Astrocyte (in vitro differentiated cells and primary cell): ENCODE results near the gene CLEC4G. TPM values are rescaled to one million over a fixed set of nuclear protein-coding genes. Genes with fewer than 3 reads are reported as not detected.

Experiments
- DNase-seq: peaks from one replicate; pipeline ENCODE4 v3.0.0-alpha.2; 2010; ENCODE audit warnings: low read depth
- FAIRE-seq: peaks from 2 replicates; lab custom pipeline; 2011; peaks lifted over from hg19 to GRCh38; lab: Jason Lieb, UNC
- H2AFZ ChIP-seq: 2 replicates; pipeline ENCODE4 v1.6.0; 2012; ENCODE audit warnings: low read depth, low read length, inconsistent platforms
- H3K27ac ChIP-seq: 2 replicates; pipeline ENCODE4 v1.5.1; 2011; ENCODE audit warnings: low read depth, low read length, inconsistent platforms
- H3K27me3 ChIP-seq: 2 replicates; pipeline ENCODE4 v1.6.0; 2011; ENCODE audit warnings: low read length, inconsistent platforms; ENCODE audit not compliant: insufficient read depth
- H3K36me3 ChIP-seq: 2 replicates; pipeline ENCODE4 v1.5.1; 2011; ENCODE audit warnings: low read length, inconsistent platforms; ENCODE audit not compliant: insufficient read depth
- H3K4me1 ChIP-seq: 2 replicates; pipeline ENCODE4 v1.5.1; 2011; ENCODE audit warnings: low read length, inconsistent platforms; ENCODE audit not compliant: insufficient read depth
- H3K4me2 ChIP-seq: 2 replicates; pipeline ENCODE4 v1.6.0; 2012; ENCODE audit warnings: low read length, inconsistent platforms
- H3K4me3 ChIP-seq: 2 replicates; pipeline ENCODE4 v1.5.1; 2011; ENCODE audit warnings: low read depth, mild to moderate bottlenecking, low read length, inconsistent platforms; ENCODE audit not compliant: insufficient read depth
- H3K79me2 ChIP-seq: 2 replicates; pipeline ENCODE4 v1.6.0; 2012; ENCODE audit warnings: mild to moderate bottlenecking, low read length, inconsistent platforms; ENCODE audit not compliant: insufficient read depth
- H3K9ac ChIP-seq: 2 replicates; pipeline ENCODE4 v1.6.0; 2012; ENCODE audit warnings: mild to moderate bottlenecking, low read length, inconsistent platforms
- H3K9me3 ChIP-seq: 2 replicates; pipeline ENCODE4 v1.5.1; 2012; ENCODE audit warnings: low read depth, mild to moderate bottlenecking, low read length, inconsistent platforms; ENCODE audit not compliant: insufficient read depth
- H4K20me1 ChIP-seq: 2 replicates; pipeline ENCODE4 v1.6.0; 2012; ENCODE audit warnings: low read length, inconsistent platforms; ENCODE audit not compliant: insufficient read depth
- H3K27ac Mint-ChIP-seq: one replicate; pipeline ENCODE4 v1.8.0; 2021; ENCODE audit warnings: mild to moderate bottlenecking, mixed read lengths; ENCODE audit not compliant: unreplicated experiment
- H3K27me3 Mint-ChIP-seq: one replicate; pipeline ENCODE4 v1.8.0; 2021; ENCODE audit warnings: low read depth, mixed read lengths; ENCODE audit not compliant: unreplicated experiment
- H3K36me3 Mint-ChIP-seq: one replicate; pipeline ENCODE4 v1.8.0; 2021; ENCODE audit warnings: low read depth, mixed read lengths; ENCODE audit not compliant: unreplicated experiment
- H3K4me1 Mint-ChIP-seq: one replicate; pipeline ENCODE4 v1.8.0; 2021; ENCODE audit warnings: low read depth, mixed read lengths; ENCODE audit not compliant: unreplicated experiment
- H3K4me3 Mint-ChIP-seq: one replicate; pipeline ENCODE4 v1.8.0; 2021; ENCODE audit warnings: mild to moderate bottlenecking, moderate library complexity, mixed read lengths; ENCODE audit not compliant: unreplicated experiment
- H3K9me3 Mint-ChIP-seq: one replicate; pipeline ENCODE4 v1.8.0; 2021; ENCODE audit warnings: mild to moderate bottlenecking, mixed read lengths; ENCODE audit not compliant: unreplicated experiment
- EZH2 ChIP-seq: IDR thresholded peaks from 2 replicates; pipeline ENCODE4 v1.6.1; 2012; ENCODE audit warnings: mild to moderate bottlenecking, low read length, inconsistent platforms; ENCODE audit not compliant: insufficient read depth
- total RNA-seq: library from RNA; stranded (reverse); gene quantifications from 2 replicates; pipeline ENCODE4 v1.2.1, GENCODE V29; 2021
- TF ChIP-seq, protein P1 (sequence below): IDR thresholded peaks from 2 replicates; pipeline ENCODE4 v1.5.1; 2011; ENCODE audit warnings: low read depth, mild to moderate bottlenecking, inconsistent platforms, low read length, moderate library complexity; ENCODE audit not compliant: insufficient read depth

Gene CLEC4G
- total RNA-seq, 1 donor from 2014 or later: not detected

GRCh38 chr19:7703332-7703731 is 28.6 kb downstream of the CLEC4G start:
- Histone ChIP-seq H3K79me2 (no peaks in the 10 kb centered on the region), H3K9ac (no peak overlapping the region), H3K27ac (no peak overlapping the region), H3K4me1 (no peaks in the 10 kb centered on the region), H3K9me3 (no peaks in the 10 kb centered on the region), H3K4me3 (no peak overlapping the region), H2AFZ (no peak overlapping the region), H4K20me1 (no peaks in the 10 kb centered on the region), H3K4me2 (no peak overlapping the region), H3K36me3 (no peaks in the 10 kb centered on the region), H3K27me3 (no peaks in the 10 kb centered on the region)
- H3K27ac Mint-ChIP-seq: no peak overlapping the region
- TF ChIP-seq, protein P1, sequence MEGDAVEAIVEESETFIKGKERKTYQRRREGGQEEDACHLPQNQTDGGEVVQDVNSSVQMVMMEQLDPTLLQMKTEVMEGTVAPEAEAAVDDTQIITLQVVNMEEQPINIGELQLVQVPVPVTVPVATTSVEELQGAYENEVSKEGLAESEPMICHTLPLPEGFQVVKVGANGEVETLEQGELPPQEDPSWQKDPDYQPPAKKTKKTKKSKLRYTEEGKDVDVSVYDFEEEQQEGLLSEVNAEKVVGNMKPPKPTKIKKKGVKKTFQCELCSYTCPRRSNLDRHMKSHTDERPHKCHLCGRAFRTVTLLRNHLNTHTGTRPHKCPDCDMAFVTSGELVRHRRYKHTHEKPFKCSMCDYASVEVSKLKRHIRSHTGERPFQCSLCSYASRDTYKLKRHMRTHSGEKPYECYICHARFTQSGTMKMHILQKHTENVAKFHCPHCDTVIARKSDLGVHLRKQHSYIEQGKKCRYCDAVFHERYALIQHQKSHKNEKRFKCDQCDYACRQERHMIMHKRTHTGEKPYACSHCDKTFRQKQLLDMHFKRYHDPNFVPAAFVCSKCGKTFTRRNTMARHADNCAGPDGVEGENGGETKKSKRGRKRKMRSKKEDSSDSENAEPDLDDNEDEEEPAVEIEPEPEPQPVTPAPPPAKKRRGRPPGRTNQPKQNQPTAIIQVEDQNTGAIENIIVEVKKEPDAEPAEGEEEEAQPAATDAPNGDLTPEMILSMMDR: no peak
- TF ChIP-seq EZH2: no peak
- no peaks in the 10 kb centered on the region for H3K9me3 Mint-ChIP-seq
- no peak overlapping the region for H3K4me3 Mint-ChIP-seq
- no peaks in the 10 kb centered on the region for H3K4me1 Mint-ChIP-seq
- FAIRE-seq (no peak), DNase-seq (no peak)
- peaks cover 48% of the 10 kb centered on the region for H3K27me3 Mint-ChIP-seq
- H3K36me3 Mint-ChIP-seq: no peaks in the 10 kb centered on the region

GRCh38 chr19:7701654-7702457 is 30.1 kb downstream of the CLEC4G start, which contains the start of gene FCER2:
FCER2 (minus strand) TSS chr19:7702131; CDS start chr19:7699760, 2,371 bp downstream.
- Mint-ChIP-seq H3K4me1 (no peaks in the 10 kb centered on the region), H3K27ac (no peak within 1 kb of the TSS), H3K4me3 (no peak within 1 kb of the TSS), H3K27me3 (peaks cover 57% of the 10 kb centered on the region), H3K36me3 (no peaks in the 10 kb centered on the region), H3K9me3 (no peaks in the 10 kb centered on the region)
- H3K4me2 ChIP-seq: no peak within 1 kb of the TSS
- H2AFZ ChIP-seq: no peak within 1 kb of the TSS
- H3K9ac ChIP-seq: no peak within 1 kb of the TSS
- no peak for FAIRE-seq
- TF ChIP-seq, protein P1: no peak
- no peak for TF ChIP-seq EZH2
- no peaks in the 10 kb centered on the region for H3K9me3 ChIP-seq
- no peak within 1 kb of the TSS for H3K27ac ChIP-seq
- DNase-seq: no peak
- no peaks in the 10 kb centered on the region for H3K79me2 ChIP-seq
- H3K27me3 ChIP-seq: no peaks in the 10 kb centered on the region
- no peak within 1 kb of the TSS for H3K4me3 ChIP-seq
- H3K36me3 ChIP-seq: no peaks in the 10 kb centered on the region
- no peaks in the 10 kb centered on the region for H3K4me1 ChIP-seq
- no peaks in the 10 kb centered on the region for H4K20me1 ChIP-seq

- Histone ChIP-seq H3K27ac (no peak overlapping the region), H3K79me2 (no peaks in the 10 kb centered on the region), H3K36me3 (no peaks in the 10 kb centered on the region), H3K4me1 (no peaks in the 10 kb centered on the region), H3K4me2 (no peak overlapping the region), H3K9me3 (no peaks in the 10 kb centered on the region), H4K20me1 (no peaks in the 10 kb centered on the region), H2AFZ (no peak overlapping the region), H3K9ac (no peak overlapping the region), H3K27me3 (no peaks in the 10 kb centered on the region), H3K4me3 (no peak overlapping the region)
- H3K9me3 Mint-ChIP-seq: no peaks in the 10 kb centered on the region
- no peaks in the 10 kb centered on the region for H3K4me1 Mint-ChIP-seq
- H3K27ac Mint-ChIP-seq: no peak overlapping the region
- DNase-seq (no peak), FAIRE-seq (no peak)
- H3K27me3 Mint-ChIP-seq: peaks cover 54% of the 10 kb centered on the region
- no peak overlapping the region for H3K4me3 Mint-ChIP-seq
- no peaks in the 10 kb centered on the region for H3K36me3 Mint-ChIP-seq
- TF ChIP-seq, protein P1: no peak
- TF ChIP-seq EZH2: no peak
Observed at GRCh38 chr19:7701049-7701653, 30.8 kb downstream of the CLEC4G start.
